ENCODE measurements around the gene GDI1. TPM values are rescaled to one million over a fixed set of nuclear protein-coding genes. Genes with fewer than 3 reads are reported as not detected.

Gene GDI1
- total and polyA plus RNA-seq, 2 of the 4 experiments (the other 2 are of a cell fraction) = 113 to 291 TPM

- TF ChIP-seq RFX5 (IDR thresholded peaks at IDR 0.05; ENCODE audit: low read depth, low read length) = peak; percentile 94
- TF ChIP-seq MAFK (IDR thresholded peaks at IDR 0.05; ENCODE audit: low read depth, low read length) = no peak
Measured at GRCh38 chrX:154409222-154409871, 27.6 kb upstream of the GDI1 start, which contains the start of gene DNASE1L1 (continued).

- intact Hi-C loops (cut with micrococcal nuclease) = loop anchor here (5.0 kb wide), 1 partner anchor 120 kb away; no protein-coding TSS in a partner anchor
- Histone ChIP-seq H3K27ac (ENCODE audit: insufficient read depth, low read length) (peak overlapping the region; percentile 73; the same call in 1 of the 2 replicates), H4K5ac (ENCODE audit: low read depth, low read length) (no peak overlapping the region), H4K91ac (ENCODE audit: insufficient read depth, low read depth, low read length) (peak overlapping the region; percentile 18; the same call in 1 of the 2 replicates), H3K9ac (ENCODE audit: low read depth, low read length) (peak overlapping the region; percentile 71), H3K36me3 (ENCODE audit: control insufficient read depth, insufficient read depth, low read length) (peaks cover 5% of the 10 kb centered on the region), H2BK20ac (ENCODE audit: low read depth, low read length) (no peak overlapping the region), H2AK5ac (ENCODE audit: low read depth, low read length) (peak overlapping the region; percentile 57), H4K20me1 (ENCODE audit: insufficient read depth, low read length) (no peaks in the 10 kb centered on the region), H3K4me3 (ENCODE audit: insufficient read depth, low read depth, low read length) (peak overlapping the region; percentile 94), H3K18ac (ENCODE audit: low read depth, low read length) (no peak overlapping the region), H3K4me1 (ENCODE audit: control insufficient read depth, insufficient read depth, low read length) (peaks cover 4% of the 10 kb centered on the region), H2BK5ac (ENCODE audit: low read depth, low read length, poor library complexity, severe bottlenecking) (no peak overlapping the region), H3K23ac (ENCODE audit: low read depth, low read length) (no peak overlapping the region; the same call in 1 of the 2 replicates), H3K79me1 (ENCODE audit: low read depth in 1 of 2, low read length in 2 of 2) (peaks cover 6 to 26% of the 10 kb centered on the region in 2 experiments; a peak in 3 of 4 replicates), H3K9me3 (ENCODE audit: control insufficient read depth, insufficient read depth, low read length) (no peaks in the 10 kb centered on the region), H3K27me3 (ENCODE audit: control insufficient read depth, insufficient read depth, low read length) (no peaks in the 10 kb centered on the region), H3K56ac (ENCODE audit: extremely low read depth, insufficient read depth, low read length) (no peak overlapping the region), H3K9me1 (ENCODE audit: insufficient read depth, low read length) (peaks cover 3% of the 10 kb centered on the region; the same call in 1 of the 2 replicates), H3K4me2 (ENCODE audit: low read depth, low read length) (peak overlapping the region; percentile 57), H2BK120ac (ENCODE audit: low read depth, low read length) (no peak overlapping the region), H3K14ac (replicated peaks; ENCODE audit: low read depth, low read length) (no peak overlapping the region), H3K4ac (ENCODE audit: low read depth, low read length) (peak overlapping the region; percentile 57), H4K8ac (ENCODE audit: low read depth in 2 of 2, low read length in 2 of 2) (peak overlapping the region; percentile 69; a peak in 3 of 4 replicates), H2AK9ac (replicated peaks; ENCODE audit: low read depth, low read length, poor library complexity) (peak overlapping the region; percentile 70), H2AFZ (replicated peaks; ENCODE audit: low read length, poor library complexity) (peak overlapping the region; percentile 95), H2BK15ac (ENCODE audit: low read depth, low read length) (no peak overlapping the region)
- in situ Hi-C loops (cut with MboI; ENCODE audit: low sequenced_read_pairs) = no loop called here
- peak; percentile 26; the same call in 1 of the 2 replicates for TF ChIP-seq USF2 (IDR thresholded peaks at IDR 0.05; ENCODE audit: low read depth, low read length)
- TF ChIP-seq BHLHE40 (IDR thresholded peaks at IDR 0.05; ENCODE audit: low read depth, low read length) = no peak
- POLR2A ChIA-PET (ENCODE audit: unreplicated experiment) = no interaction called here
- dilution Hi-C loops (cut with HindIII; ENCODE audit: low sequenced_read_pairs, unreplicated experiment) = no loop called here
- peak; percentile 58 for ATAC-seq (ENCODE audit: low read depth)
- CTCF ChIA-PET = no interaction called here
- BruUV-seq (replicated peaks) = no TSS peak
- DNase-seq = peak; percentile 26
- WGBS, 2 experiments (ENCODE audit: extremely low coverage in 2 of 2, insufficient read length in 1 of 2) = 47% methylated on average over 11 of the region's 29 CpGs; no CpG with 5 or more reads in 1 of the 2 experiments
Measured at GRCh38 chrX:154411981-154412340, 25.0 kb upstream of the GDI1 start.
